HG03066 (cell line): Measurements from ENCODE around the gene DCAF15.
"Not testable (repeated sequence)": the region's sequence is repeated elsewhere in the genome, so short reads cannot be mapped to it uniquely, and the experiment has no call there.

Experiments used
- ATAC-seq: cut with Tn5 transposase; IDR thresholded peaks from one replicate; pipeline ENCODE4 v1.9.1; 2021; ENCODE audit warnings: low read depth; ENCODE audit not compliant: unreplicated experiment

DCAF15 gene

GRCh38 chr19:13952154-13952930 is at the start of gene DCAF15:
Gene DCAF15 (plus strand): TSS chr19:13952509. CDS start chr19:13952513, 4 bp downstream.
- peak; percentile 93 for ATAC-seq

- ATAC-seq: no peak
These were observed 49.2 kb upstream of the DCAF15 start for GRCh38 chr19:13902993-13903555.

GRCh38 chr19:13905634-13906520 is 46.4 kb upstream of the DCAF15 start, which contains the start of the genes BRME1 and CC2D1A:
Gene BRME1 (minus strand): TSS chr19:13906117. CDS start chr19:13904892, 1,225 bp downstream.
Gene CC2D1A (plus strand): TSS chr19:13906201. CDS start chr19:13906442, 241 bp downstream.
- peak; percentile 87 for ATAC-seq

GRCh38 chr19:13906521-13906904 is 45.8 kb upstream of the DCAF15 start:
- no peak for ATAC-seq

- no peak for ATAC-seq
These were observed 45.4 kb upstream of the DCAF15 start for GRCh38 chr19:13906910-13907309.

GRCh38 chr19:13908674-13909073 is 43.6 kb upstream of the DCAF15 start:
- no peak for ATAC-seq

GRCh38 chr19:13909430-13909829 is 42.9 kb upstream of the DCAF15 start:
- ATAC-seq: no peak

- no peak for ATAC-seq
These were observed 39.0 kb upstream of the DCAF15 start for GRCh38 chr19:13913352-13913751.

GRCh38 chr19:13914777-13915176 is 37.5 kb upstream of the DCAF15 start:
- ATAC-seq: no peak

GRCh38 chr19:13917888-13918406 is 34.4 kb upstream of the DCAF15 start:
- ATAC-seq: no peak

GRCh38 chr19:13918726-13919411 is 33.4 kb upstream of the DCAF15 start:
- ATAC-seq: no peak

- ATAC-seq: no peak
These were observed 31.8 kb upstream of the DCAF15 start for GRCh38 chr19:13920524-13920923.

- ATAC-seq: no peak
These were observed 31.2 kb upstream of the DCAF15 start for GRCh38 chr19:13920940-13921747.

- not testable (repeated sequence) for ATAC-seq
These were observed 30.2 kb upstream of the DCAF15 start for GRCh38 chr19:13922118-13922517.

GRCh38 chr19:13923194-13923987 is 28.9 kb upstream of the DCAF15 start:
- ATAC-seq: no peak

- ATAC-seq: no peak
These were observed 26.3 kb upstream of the DCAF15 start for GRCh38 chr19:13926010-13926409.

GRCh38 chr19:13926715-13927114 is 25.6 kb upstream of the DCAF15 start:
- no peak for ATAC-seq

GRCh38 chr19:13929340-13929739 is 23.0 kb upstream of the DCAF15 start:
- no peak for ATAC-seq

- no peak for ATAC-seq
These were observed 22.4 kb upstream of the DCAF15 start for GRCh38 chr19:13929956-13930355.
